OCI-LY7 (cell line): Measurements from ENCODE around the gene VIPR2.

ENCODE experiments used
- EZH2phosphoT487 ChIP-seq: fragments of 200-600 bp; sonication (generic); IDR thresholded peaks from 2 replicates; pipeline ENCODE4 v1.6.1; 2018; ENCODE audit warnings: low read depth, borderline replicate concordance, mild to moderate bottlenecking, mixed run types, antibody characterized with exemption, low read length, moderate library complexity, mixed read lengths
- TF ChIP-seq, protein P1 (sequence below): fragments of 200-600 bp; sonication (generic); conservative IDR thresholded peaks from 2 replicates; pipeline ENCODE4 v1.5.1; 2014; ENCODE audit warnings: mild to moderate bottlenecking, antibody characterized with exemption, low read length, moderate library complexity, mixed read lengths

GRCh38 chr7:159117366-159118196 is 27.1 kb downstream of the VIPR2 start:
- TF ChIP-seq, protein P1, sequence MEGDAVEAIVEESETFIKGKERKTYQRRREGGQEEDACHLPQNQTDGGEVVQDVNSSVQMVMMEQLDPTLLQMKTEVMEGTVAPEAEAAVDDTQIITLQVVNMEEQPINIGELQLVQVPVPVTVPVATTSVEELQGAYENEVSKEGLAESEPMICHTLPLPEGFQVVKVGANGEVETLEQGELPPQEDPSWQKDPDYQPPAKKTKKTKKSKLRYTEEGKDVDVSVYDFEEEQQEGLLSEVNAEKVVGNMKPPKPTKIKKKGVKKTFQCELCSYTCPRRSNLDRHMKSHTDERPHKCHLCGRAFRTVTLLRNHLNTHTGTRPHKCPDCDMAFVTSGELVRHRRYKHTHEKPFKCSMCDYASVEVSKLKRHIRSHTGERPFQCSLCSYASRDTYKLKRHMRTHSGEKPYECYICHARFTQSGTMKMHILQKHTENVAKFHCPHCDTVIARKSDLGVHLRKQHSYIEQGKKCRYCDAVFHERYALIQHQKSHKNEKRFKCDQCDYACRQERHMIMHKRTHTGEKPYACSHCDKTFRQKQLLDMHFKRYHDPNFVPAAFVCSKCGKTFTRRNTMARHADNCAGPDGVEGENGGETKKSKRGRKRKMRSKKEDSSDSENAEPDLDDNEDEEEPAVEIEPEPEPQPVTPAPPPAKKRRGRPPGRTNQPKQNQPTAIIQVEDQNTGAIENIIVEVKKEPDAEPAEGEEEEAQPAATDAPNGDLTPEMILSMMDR = no peak
- no peak for TF ChIP-seq EZH2phosphoT487
